AG20443 (cell line): ENCODE data around the gene TSPAN18.

Experiments
- DNase-seq: peaks from one replicate; pipeline ENCODE4 v3.0.0; 2012; ENCODE audit warnings: low spot score, mixed read lengths

The TSPAN18 gene

DNA sequence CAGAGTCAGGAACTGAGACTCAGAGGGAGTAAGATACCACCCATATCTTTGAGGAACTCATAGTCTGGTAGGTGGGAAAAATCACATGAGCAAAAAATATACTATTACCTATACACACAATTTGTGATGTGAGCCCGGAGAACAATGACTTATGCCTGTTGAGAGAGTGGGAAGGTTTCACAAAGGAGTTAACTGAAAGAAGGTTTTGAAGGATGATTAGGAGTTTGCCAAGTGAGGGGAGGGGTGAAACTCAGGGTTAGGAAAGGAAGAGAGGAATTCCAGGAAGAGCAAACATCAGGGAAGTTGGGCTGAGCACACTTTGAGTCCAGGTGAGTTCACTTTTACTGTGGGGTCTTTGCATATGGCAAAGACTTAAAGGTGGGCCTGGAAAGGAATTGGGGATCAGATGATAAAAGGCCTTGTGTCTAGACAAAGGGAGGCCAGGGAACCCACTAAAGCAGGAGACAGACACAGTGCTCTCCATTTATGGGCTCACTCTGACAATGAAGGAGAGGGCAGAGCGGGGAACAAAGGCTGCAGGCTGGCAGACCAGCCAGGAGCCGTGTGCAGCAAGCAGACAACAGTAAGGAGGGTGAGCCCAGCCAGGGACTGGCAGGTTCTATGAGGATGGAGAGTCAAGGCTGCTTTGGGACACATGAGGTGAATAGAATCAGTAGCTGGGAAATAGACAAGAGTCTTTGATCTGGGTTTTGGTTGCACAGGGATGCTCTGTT, 33.1 kb downstream of the TSPAN18 start:
- DNase-seq, result no peak

DNA sequence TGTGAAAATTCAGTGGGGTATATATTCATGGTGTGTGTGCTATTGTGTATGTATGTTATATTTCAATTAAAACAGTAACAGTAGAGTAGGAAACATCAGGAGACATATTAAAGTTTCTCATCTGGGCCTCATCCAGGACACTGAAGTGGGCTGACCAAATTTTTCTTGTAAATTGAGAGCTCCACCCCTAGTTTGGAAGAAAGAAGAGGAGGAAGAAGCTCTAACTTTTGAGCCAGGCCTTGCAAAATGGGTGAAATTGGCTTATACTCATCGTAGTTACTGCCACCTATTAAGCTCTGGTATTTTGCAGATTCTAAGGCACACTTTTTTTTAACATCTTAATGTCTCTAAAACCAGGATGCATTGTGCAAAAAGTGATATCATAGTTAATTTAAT, 33.7 kb downstream of the TSPAN18 start:
- no peak for DNase-seq

DNA sequence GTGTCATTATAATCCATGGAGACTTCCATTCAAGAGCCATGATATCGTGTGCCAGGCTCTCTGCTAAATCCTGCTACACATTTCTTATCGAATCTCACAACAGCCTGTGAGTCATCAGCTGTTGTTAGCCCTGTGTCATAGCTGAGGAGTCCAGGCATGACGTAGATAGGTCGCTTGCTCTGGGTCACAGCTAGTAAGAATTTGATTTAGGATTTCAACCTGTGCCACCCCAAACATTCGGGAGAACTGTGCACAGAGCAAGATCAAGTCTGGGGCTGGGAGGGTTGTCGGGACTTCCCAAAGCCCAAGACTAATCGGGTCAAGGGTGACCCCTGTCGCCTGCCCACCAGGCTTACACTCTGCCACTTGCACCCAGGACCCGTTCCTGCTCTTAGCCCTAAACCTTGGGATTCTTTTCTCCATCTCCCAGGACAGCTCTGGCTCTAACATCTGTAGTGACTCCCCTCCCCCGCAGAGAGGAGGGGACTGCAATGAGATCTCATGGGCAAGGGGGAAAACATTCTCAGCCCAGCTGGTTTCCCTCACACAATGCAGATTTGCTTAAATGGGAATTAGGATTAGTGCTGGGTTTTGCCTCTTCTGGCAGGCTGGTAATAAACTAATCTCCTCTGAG, 34.3 kb downstream of the TSPAN18 start:
- peak; percentile 86 for DNase-seq

DNA sequence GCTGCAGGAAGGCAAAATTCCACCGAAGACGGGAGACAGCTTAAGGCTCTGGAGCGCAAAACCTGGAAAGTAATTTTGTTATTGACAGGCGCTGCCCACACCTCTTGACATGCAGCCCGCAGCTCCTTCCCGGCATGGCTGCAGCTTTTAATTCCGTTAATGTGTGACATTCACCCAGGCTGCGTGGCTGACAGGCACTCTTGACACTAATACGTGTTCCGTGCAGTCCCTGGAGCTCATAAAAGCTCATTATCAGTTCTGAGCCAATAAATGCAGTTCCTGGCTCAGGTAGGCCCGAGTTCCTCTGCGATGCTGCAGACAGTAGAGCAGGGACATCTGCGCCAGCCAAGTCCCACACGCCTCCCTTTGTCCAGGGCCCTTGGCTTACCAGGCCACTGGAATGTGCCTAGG, 34.8 kb downstream of the TSPAN18 start:
- no peak for DNase-seq

DNA sequence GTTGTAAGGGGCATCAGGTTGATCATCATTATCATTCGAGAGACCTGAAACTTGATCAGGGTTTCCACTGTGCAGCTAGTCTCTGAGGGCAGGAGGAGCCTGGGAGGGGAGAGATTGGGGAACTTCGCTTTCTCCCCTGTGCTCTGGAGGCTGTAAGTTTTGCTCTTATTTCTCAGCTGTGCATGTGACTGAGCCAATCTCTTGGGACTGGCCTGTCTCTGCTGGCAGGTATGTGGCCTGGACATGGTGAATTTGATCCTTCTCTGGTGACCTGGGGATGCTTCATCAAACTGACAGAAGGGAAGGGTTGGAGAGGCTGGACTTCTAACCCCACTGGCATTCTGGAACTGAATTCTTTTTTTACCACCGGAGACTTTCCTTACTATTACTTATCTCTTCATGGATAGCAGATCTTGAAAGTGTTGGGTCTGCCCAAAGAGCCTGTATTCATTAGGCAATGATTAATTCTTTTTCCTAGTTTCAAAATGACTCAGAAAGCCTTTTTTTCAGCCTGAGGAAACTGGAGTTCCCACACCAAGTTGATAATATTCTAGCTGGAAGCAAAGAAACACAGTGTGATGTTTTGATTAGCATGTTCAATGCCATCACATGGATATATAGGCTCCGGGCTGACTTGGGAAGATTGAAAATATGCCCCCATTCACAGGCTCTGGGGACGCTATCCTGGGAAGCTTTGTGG, 36.5 kb downstream of the TSPAN18 start:
- no peak for DNase-seq

DNA sequence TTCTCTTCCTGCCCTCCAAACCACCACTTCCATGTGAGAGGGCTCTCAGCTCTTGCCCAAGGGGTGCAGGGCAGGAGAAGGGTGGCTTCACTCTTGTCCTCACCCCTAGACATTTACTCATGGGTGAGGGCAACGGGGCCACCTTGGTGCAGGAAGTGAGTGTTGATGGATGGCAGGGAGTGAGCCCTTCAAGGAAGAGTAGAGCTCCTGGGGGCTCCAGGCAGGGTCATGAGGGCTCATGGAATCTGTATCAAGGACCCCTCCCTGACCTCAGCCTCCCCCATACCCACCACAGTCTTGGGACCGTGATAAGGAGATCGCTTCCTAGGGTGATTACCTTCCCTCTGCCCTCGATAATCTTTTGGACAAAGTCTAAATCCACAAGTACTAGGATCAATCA, 37.8 kb downstream of the TSPAN18 start:
- DNase-seq, result no peak

DNA sequence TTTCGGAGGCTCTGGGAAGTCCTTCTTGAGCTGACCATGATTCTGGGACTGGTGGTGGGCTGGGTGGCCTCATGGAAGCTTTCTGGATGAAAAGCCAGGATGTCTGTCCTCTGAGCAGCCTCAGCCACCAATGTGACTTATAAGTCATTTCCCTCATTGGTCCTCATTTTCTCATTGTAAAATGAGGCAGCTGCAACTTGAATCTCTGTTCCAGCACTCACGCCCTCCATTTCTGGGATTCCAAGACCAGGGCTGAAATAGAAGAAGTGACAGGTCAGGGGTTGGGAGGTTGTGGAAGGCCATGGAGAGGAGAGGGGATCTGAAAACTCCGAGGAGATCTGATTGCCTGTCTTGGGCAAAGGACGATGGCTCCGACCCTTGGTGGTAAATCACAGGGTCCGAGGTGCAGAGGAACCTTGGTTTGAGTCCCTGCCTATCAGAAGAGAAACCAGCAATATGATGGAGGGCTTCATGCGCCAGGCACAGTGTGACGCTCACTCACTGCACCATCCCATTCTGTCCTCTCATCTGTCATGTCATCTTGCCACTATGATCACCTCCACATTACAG, 38.3 kb downstream of the TSPAN18 start:
- no peak for DNase-seq

DNA sequence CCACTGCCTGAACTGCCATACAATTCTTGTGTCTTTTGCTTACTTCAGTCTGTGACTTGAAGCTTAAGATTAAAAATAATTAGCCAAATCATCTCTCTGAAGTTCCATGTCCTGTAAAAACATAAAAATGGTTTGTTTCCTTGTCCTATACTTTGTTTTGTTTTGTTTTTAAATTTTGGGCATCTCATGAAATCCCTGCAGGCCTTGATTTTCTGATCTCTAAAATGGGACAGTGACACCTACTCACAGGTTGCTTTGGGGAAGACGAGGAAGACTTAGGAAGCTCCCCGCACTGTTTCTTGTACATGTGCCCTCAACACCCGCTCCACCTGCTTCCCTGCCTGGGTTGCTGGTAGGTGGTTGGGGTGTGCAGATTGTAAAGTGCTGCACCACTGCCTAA, 38.9 kb downstream of the TSPAN18 start:
- DNase-seq, result no peak

DNA sequence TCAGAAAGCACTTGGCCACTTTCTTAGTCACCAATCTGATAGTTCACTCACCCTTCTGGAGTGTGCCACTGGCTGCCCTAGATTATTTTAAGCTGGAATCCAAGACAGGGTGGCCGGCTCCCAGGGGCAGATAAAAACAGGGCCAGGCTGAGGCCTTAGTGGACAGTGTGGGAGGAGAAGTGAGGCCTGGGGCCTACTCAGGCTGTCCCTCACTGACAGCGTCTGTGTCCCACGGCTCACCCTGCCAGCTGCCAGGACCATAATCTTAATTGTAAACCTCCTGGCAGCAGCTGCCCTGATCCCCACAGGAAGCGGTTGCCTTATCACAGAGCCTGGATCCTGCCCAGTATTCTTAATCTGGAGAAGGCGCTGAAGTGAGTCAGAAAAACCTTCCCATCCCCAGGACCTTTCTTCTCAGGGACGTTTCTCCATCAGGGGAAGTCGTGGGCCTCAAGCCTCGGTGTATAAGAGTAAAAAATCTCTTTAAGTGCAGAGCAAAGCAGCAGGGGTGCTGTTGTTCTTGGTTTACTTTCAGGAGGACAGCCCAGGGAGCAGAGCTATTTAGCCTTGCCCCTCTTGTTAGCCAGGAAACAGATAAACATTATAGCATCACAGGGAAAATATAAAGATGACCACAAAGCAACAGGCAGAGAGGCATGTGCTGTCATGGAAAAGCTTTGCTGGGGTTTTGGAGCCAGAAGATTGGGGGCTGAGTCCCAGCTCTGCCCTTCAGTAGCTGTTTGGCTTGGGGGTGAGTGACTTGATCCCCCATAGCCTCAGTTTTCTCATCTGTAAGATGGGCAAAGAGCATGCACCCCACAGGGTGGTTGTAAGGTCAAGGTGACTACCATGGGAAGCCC, 39.6 kb downstream of the TSPAN18 start:
- peak; percentile 68 for DNase-seq

DNA sequence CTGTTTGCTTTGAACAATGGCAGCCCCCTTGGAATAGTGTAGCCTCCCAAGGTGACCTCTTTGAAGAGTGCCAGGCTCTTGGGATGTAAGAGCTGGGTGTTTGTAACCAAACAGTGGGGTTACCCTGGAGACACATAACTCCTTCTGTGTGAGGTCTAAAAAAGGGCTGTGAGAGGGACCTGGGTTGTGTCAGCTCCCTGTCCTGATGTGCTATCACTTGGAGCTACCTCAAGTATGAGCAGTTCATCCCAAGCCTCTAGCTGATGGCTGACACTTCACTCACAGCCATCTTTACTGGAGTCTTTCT, 40.2 kb downstream of the TSPAN18 start:
- no peak for DNase-seq

DNA sequence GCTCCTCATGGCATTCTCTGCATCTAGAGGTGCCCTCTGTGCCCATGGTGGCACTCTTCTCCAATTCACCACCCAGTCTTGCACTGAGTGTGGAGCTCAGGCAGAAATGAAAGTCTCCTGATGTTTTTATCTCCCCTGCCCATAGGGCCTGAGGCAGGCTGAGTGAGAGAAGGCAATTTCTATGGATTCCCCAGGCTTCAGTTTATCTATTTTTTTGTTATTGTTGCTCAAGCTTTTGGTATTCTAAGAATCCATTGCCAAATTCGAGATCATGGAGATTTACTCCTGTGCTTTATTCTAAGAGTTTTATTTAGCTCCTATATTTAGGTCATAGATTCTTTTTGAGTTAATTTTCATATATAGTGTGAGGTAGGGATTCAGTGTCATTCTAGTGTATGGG, 40.7 kb downstream of the TSPAN18 start:
- DNase-seq, result peak; percentile 49

DNA sequence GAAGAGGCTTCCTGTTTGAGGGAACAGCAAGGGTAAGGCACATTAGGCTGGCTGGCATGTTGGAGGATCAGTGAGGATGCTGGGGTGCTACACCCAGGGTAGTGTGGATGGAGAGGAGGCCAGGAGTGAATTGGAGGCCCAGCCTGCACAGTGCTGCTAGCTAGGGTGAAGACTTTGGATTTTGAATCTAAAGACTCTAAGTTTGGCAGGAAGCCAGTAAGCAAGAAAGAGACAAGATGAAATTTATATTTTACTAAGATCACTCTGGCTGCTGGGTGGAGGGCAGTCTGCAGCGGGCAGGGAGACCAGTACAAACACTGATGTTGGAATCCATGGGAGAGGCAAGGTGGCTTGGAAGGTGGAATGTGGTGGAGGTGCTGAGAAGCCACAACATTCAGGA, 43.6 kb downstream of the TSPAN18 start:
- DNase-seq, result no peak

DNA sequence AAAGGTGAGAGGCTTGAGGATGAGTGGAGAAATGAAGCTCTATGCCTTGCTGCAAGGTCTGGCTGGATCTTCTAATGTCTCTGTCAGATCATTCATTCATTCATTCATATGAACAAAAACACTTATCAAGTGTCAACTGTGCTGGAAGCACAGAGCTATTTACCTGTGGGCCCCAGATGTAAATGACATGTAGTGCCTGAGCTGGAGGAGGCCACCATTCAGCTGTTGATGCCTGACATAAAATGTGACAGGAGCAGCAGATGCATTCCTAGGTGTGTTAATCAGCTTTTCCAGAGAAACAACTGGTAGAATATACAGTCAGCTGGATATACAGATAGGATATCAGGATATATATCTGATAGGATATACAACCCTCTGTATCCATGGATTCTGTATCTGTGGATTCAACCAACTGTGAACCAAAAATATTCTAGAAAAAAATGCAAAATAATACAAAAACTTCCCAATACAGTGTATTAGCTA, 44.5 kb downstream of the TSPAN18 start:
- DNase-seq, result no peak

DNA sequence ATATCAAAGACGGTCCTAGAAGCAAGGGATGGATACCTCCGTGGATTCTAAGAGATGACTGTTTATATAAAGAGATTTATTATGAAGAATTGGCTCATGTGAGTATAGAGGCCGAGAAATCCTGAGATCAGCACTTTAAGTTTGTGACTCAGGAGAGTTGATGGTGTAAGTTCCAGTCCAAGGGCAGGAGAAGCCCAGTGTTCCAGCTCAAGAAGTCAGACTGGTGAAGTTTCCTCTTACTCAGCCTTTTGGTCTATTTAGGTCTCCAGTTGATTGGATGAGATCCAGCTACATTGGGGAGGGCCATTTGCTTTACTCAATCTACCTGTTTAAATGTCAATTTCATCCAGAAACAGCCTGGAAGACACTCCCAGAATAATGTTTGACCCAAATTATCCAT, 45.1 kb downstream of the TSPAN18 start:
- DNase-seq, result no peak

DNA sequence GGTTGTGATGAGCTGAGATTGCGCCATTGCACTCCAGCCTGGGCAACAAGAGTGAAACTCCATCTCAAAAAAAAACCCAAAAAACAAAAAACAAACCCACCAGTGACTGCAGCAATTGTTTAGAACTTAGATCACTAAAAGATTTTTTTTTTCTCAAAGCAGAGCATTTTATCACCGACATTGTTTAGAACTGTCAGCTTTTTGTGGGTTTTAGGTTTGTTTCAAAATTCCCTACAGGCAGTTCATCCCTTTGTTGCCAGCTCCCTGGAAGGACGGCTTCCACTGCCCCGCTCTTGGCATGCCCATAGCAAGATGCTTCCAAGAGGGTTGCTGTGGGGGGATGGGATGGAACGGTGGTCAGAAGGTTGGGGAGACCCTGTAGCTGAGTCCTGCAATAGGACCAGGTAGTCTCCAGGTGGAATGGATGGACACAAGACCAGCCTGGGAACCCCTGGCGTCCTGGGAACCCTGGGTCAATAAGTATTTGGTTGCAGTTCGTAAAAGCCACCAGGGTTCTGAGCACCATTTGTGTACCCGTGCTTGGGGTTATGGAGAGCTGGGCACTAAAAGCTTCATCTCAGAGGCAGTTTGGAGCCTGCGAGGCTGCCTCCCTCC, 46.7 kb downstream of the TSPAN18 start:
- DNase-seq, result no peak

DNA sequence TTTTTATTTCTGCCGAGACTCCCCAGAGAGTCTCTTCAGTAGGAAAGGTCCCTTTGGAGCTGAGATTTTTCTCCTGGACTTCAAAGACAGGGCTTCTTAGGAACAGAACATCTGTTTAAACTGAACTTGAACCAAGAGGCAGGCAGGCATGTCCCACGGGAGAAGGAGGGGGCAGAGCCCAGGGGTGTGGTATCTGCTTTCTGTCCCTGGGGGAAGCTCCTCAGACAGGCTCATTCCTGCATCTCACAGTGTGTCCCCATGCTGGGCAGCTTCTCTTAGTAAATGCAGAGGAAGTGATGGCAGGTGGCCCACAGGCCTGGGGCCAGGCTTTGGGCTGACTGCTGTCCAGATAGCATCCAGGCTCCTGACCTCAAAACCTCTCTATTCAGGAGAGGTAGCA, 47.3 kb downstream of the TSPAN18 start:
- DNase-seq, result peak; percentile 42

DNA sequence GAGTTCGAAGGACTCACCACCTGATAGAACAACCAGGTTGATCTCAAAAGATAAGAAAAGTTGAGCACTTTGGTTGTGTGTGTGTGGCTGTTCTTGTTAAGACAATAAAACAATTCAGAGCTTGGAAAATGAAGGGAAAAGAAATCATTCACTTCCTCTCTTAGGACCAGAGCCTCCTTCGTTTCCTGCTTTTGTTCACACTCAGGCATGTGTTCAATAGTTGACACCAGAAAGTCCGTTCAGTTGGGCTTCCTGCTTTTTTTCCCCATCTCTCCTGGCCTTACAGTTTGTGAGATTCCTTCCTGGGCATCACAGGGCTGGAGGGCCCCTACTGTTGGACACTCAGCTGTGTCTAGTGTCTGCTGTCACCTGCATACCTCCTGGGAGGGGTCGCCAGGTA, 48.0 kb downstream of the TSPAN18 start:
- no peak for DNase-seq

DNA sequence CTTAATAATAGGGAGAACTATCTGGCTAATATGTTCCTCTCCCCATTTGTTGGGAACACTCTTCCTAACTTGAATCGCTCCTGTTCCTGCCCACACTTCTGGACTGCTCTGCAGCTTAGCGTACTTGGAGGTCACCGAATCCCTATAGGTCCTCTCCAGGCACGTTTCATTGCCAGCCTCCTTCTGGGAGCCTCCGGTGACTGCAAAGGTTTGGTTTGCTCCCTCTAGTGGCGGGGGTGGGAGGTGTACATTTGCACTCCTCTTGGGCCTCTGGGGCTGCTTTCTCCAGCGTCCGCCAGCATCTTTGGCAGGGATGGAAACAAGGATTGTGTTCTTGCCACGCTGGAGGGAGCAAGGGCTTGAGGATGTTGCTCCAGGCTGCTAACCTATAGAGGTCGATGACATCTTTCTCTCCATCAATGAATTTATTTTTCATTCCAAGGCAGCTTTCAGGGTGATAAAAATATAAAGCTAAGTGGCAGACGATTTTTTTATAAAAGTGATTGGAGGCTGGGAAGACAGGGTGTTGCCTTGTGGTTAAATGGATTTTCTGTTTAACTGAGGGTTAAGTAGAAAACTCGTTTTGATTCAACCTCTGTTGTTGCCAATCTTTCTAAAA, 48.7 kb downstream of the TSPAN18 start:
- DNase-seq, result peak; percentile 66

DNA sequence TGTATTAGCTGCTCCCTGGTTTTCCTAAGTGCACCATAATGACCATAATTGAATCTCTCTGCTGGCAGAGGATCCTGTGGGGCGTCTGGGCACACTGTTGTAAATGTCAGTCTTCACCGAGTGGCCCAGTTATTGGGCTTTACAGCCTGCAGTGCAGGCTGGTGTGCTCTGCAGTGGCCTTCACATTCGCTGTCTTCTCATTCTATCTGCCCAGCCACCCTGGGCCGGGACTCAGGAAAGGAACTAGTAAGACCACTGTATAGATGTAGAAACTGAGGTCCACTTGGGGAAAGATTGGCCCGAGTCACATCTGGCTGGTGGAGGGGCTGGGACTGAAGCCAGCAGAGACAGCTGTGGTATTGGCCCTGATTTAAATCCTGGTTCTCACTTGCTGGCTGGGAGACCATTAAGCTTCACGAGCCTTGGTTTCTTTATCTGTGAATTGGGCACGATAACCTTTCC, 49.3 kb downstream of the TSPAN18 start:
- no peak for DNase-seq

DNA sequence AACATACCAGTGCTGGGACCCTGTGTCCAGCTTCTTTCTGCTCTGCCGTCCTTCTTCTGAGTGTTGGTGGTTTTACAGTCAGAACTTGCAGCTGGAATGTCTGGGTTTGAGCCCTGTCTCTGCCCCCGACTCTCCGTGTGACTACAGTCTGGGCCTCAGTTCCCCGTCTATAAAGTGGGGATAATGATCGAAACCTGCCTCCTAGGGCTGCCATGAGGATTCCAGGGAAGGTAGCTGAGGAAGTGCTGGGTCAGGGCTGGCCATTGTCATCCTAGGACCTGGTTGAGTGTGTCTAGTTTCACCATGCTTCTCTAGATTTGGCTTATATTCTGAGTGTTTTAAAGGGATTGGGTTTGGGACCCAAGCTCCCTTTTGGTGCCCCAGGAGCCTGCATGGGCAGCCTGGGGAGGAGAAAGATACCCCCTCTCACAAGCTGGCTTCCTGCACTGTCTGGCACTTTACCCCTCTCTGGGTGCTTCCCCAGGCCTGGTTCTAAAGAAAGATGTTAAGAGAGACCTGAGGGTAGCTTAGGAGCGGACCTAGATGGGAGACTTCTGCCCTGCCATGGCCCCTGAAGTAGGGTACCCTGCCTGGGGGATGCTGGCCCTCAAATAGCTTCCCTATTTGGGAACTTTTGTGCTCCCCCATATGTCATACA, 49.9 kb downstream of the TSPAN18 start:
- DNase-seq, result no peak
